ENCODE results near the gene CASP2. TPM values are rescaled to one million over a fixed set of nuclear protein-coding genes. Genes with fewer than 3 reads are reported as not detected.
"Not testable (repeated sequence)": the region's sequence is repeated elsewhere in the genome, so short reads cannot be mapped to it uniquely, and the experiment has no call there.

The CASP2 gene
- total and polyA plus RNA-seq, 2 of the 13 experiments (the other 11 are each of a cell fraction or from before 2014, with no cell fraction given), result 10.2 to 13.7 TPM

DNA sequence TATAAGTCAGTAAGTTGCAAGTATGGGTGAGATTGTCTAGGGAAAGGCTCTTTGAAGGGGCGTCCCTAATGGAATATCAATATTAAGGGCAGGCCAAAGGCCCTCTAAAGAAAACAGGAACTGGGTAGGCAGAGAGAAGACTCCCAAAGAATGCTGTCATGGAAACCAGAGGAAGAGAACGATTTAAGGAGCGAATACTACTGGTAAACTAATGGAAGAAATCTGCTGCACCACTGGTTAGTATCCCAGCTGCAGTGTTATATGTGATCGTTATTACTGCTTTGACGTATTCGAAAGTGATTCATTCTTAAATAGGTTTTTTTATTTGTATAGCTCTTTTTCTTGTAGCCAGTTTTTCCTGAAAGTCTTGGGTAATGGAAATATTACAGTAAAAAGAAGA is 1.3 kb downstream of the CASP2 start:
- H3K79me2 ChIP-seq (ENCODE audit: insufficient read depth, low read length), result peaks cover 26% of the 10 kb centered on the region
- intact Hi-C loops (cut with micrococcal nuclease; ENCODE audit: unreplicated experiment), result loop anchor here (1.0 kb wide), 1 partner anchor 16 kb away; no protein-coding TSS in a partner anchor
- POLR2A ChIA-PET, result interaction anchor here (1.1 kb wide), 1 partner anchor 26 kb away, joined by 4 read pairs; the partner anchor contains the start of gene GSTK1

DNA sequence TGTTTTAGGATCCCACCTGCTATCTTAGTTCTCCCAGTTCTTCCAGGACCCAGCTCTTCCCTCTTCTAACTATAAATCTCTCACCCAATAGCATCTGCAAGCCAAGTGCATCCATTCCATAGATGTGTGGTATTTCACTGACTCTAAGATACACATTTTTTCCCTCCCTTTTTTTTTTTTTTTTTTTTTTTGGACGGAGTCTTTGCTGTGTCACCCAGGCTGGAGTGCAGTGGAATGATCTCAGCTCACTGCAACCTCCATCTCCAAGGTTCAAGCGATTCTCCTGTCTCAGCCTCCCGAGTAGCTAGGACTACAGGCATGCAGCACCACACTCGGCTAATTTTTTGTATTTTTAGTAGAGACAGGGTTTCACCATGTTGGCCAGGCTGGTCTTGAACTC is 1.7 kb downstream of the CASP2 start:
- ChIA-PET POLR2A (interaction anchor here (1.1 kb wide), 1 partner anchor 27 kb away, joined by 4 read pairs; the partner anchor contains the start of gene GSTK1), CTCF (ENCODE audit: low intra/inter-chr PET ratio, low total read pairs) (interaction anchor here (3.1 kb wide), 1 partner anchor 49 kb away, joined by 7 read pairs; no protein-coding TSS in a partner anchor)
- BruUV-seq (replicated peaks); H2AFZ ChIP-seq (ENCODE audit: low read length); DNase-seq (ENCODE audit: low spot score); H3K9me3 ChIP-seq (ENCODE audit: low read length); ATAC-seq; H4K20me1 ChIP-seq (ENCODE audit: insufficient read depth, low read length); H3K27me3 ChIP-seq (ENCODE audit: control insufficient read depth in 1 of 2, insufficient read depth in 2 of 2, low read length in 2 of 2); H3K27ac ChIP-seq (ENCODE audit: extremely low read length, insufficient read depth, low read length); FAIRE-seq; in situ Hi-C loops (cut with HindIII; ENCODE audit: extremely low pct_ligation_motif_present, low pct_unique_long_range_greater_than_20kb): not testable (repeated sequence)
- Histone ChIP-seq H3K79me2 (ENCODE audit: insufficient read depth, low read length) (peaks cover 26% of the 10 kb centered on the region), H3K4me3 (replicated peaks in 1 of 3; ENCODE audit: insufficient read depth in 1 of 3, low read depth in 2 of 3, low read length in 3 of 3) (peak overlapping the region in 2 of 3 experiments; percentile 79 to 80; a peak in 2 of 6 replicates), H3K9ac (ENCODE audit: insufficient read depth, low read depth, low read length) (peak overlapping the region; percentile 83; the same call in 1 of the 2 replicates), H3K36me3 (replicated peaks in 1 of 2; ENCODE audit: control insufficient read depth in 1 of 2, insufficient read depth in 2 of 2, low read length in 2 of 2) (peaks cover 11 to 32% of the 10 kb centered on the region in 2 experiments), H3K4me1 (ENCODE audit: insufficient read depth, low read length) (peaks cover 52% of the 10 kb centered on the region), H3K4me2 (ENCODE audit: low read depth, low read length) (peak overlapping the region; percentile 96)
- intact Hi-C loops (cut with micrococcal nuclease; ENCODE audit: unreplicated experiment), result loop anchor here (1.0 kb wide), 1 partner anchor 15 kb away; no protein-coding TSS in a partner anchor
- 88% methylated on average over 4 of the region's 4 CpGs for WGBS (ENCODE audit: low lambda C conversion rate)

More for the DNA sequence above, 1.3 kb downstream of the CASP2 start:
- WGBS (ENCODE audit: low lambda C conversion rate), result 52% methylated on average over 6 of the region's 6 CpGs
- peak overlapping the region; percentile 96 for H3K4me2 ChIP-seq (ENCODE audit: low read depth, low read length)
- CTCF ChIA-PET (ENCODE audit: low intra/inter-chr PET ratio, low total read pairs), result interaction anchor here (3.1 kb wide), 1 partner anchor 49 kb away, joined by 7 read pairs; no protein-coding TSS in a partner anchor
- in situ Hi-C loops (cut with HindIII; ENCODE audit: extremely low pct_ligation_motif_present, low pct_unique_long_range_greater_than_20kb), result no loop called here
- H3K27ac ChIP-seq (ENCODE audit: extremely low read length, insufficient read depth, low read length), result peak overlapping the region; percentile 78
- H3K4me1 ChIP-seq (ENCODE audit: insufficient read depth, low read length), result peaks cover 52% of the 10 kb centered on the region
- BruUV-seq (replicated peaks), result no TSS peak
- H3K27me3 ChIP-seq (ENCODE audit: control insufficient read depth in 1 of 2, insufficient read depth in 2 of 2, low read length in 2 of 2), result no peaks in the 10 kb centered on the region; a peak in 1 of 5 replicates
- ATAC-seq, result no peak
- H4K20me1 ChIP-seq (ENCODE audit: insufficient read depth, low read length), result no peaks in the 10 kb centered on the region
- no peak overlapping the region for H2AFZ ChIP-seq (ENCODE audit: low read length)
- H3K4me3 ChIP-seq (replicated peaks in 1 of 3; ENCODE audit: insufficient read depth in 1 of 3, low read depth in 2 of 3, low read length in 3 of 3), result peak overlapping the region; percentile 72 to 80 (median 79); a peak in 5 of 6 replicates
- TF ChIP-seq NFE2 (CRISPR knock-in tag; IDR thresholded peaks at IDR 0.05), result no peak
- TF ChIP-seq NFE2L1 (CRISPR knock-in tag; IDR thresholded peaks at IDR 0.05; ENCODE audit: borderline replicate concordance), result no peak
- TF ChIP-seq, protein P1, sequence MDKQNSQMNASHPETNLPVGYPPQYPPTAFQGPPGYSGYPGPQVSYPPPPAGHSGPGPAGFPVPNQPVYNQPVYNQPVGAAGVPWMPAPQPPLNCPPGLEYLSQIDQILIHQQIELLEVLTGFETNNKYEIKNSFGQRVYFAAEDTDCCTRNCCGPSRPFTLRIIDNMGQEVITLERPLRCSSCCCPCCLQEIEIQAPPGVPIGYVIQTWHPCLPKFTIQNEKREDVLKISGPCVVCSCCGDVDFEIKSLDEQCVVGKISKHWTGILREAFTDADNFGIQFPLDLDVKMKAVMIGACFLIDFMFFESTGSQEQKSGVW (CRISPR knock-in tag; IDR thresholded peaks at IDR 0.05; ENCODE audit: borderline replicate concordance), result no peak
- no peak for TF ChIP-seq NCOA2 (CRISPR knock-in tag; IDR thresholded peaks at IDR 0.05)
- TF ChIP-seq SOX13 (IDR thresholded peaks at IDR 0.05), result no peak
- TF ChIP-seq SOX13 (CRISPR knock-in tag; conservative IDR thresholded peaks at IDR 0.05 in 1 of 2, IDR thresholded peaks at IDR 0.05 in 1 of 2), result no peak
- no peak for TF ChIP-seq ZNF605 (CRISPR knock-in tag; IDR thresholded peaks at IDR 0.05)
- no peak for TF ChIP-seq SNAI1 (CRISPR knock-in tag; IDR thresholded peaks at IDR 0.05; ENCODE audit: borderline replicate concordance)
- TF ChIP-seq, protein P2, sequence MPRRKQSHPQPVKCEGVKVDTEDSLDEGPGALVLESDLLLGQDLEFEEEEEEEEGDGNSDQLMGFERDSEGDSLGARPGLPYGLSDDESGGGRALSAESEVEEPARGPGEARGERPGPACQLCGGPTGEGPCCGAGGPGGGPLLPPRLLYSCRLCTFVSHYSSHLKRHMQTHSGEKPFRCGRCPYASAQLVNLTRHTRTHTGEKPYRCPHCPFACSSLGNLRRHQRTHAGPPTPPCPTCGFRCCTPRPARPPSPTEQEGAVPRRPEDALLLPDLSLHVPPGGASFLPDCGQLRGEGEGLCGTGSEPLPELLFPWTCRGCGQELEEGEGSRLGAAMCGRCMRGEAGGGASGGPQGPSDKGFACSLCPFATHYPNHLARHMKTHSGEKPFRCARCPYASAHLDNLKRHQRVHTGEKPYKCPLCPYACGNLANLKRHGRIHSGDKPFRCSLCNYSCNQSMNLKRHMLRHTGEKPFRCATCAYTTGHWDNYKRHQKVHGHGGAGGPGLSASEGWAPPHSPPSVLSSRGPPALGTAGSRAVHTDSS (CRISPR knock-in tag; conservative IDR thresholded peaks at IDR 0.05), result no peak
- no peak for TF ChIP-seq SALL1 (CRISPR knock-in tag; IDR thresholded peaks at IDR 0.05)
- no peak for TF ChIP-seq ZNF101 (CRISPR knock-in tag; IDR thresholded peaks at IDR 0.05; ENCODE audit: borderline replicate concordance, low read depth)
- TF ChIP-seq SNRNP70 (IDR thresholded peaks at IDR 0.05; ENCODE audit: low read depth, low read length), result no peak
- TF ChIP-seq RELA (CRISPR knock-in tag; IDR thresholded peaks at IDR 0.05), result no peak
- no peak for TF ChIP-seq RFX5 (IDR thresholded peaks at IDR 0.05; ENCODE audit: low read depth, low read length)
- TF ChIP-seq, protein P3, sequence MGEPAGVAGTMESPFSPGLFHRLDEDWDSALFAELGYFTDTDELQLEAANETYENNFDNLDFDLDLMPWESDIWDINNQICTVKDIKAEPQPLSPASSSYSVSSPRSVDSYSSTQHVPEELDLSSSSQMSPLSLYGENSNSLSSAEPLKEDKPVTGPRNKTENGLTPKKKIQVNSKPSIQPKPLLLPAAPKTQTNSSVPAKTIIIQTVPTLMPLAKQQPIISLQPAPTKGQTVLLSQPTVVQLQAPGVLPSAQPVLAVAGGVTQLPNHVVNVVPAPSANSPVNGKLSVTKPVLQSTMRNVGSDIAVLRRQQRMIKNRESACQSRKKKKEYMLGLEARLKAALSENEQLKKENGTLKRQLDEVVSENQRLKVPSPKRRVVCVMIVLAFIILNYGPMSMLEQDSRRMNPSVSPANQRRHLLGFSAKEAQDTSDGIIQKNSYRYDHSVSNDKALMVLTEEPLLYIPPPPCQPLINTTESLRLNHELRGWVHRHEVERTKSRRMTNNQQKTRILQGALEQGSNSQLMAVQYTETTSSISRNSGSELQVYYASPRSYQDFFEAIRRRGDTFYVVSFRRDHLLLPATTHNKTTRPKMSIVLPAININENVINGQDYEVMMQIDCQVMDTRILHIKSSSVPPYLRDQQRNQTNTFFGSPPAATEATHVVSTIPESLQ (CRISPR knock-in tag; conservative IDR thresholded peaks at IDR 0.05), result no peak
- no peak for TF ChIP-seq ZNF550 (CRISPR knock-in tag; IDR thresholded peaks at IDR 0.05; ENCODE audit: borderline replicate concordance)
- TF ChIP-seq, protein P4, sequence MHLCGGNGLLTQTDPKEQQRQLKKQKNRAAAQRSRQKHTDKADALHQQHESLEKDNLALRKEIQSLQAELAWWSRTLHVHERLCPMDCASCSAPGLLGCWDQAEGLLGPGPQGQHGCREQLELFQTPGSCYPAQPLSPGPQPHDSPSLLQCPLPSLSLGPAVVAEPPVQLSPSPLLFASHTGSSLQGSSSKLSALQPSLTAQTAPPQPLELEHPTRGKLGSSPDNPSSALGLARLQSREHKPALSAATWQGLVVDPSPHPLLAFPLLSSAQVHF (CRISPR knock-in tag; IDR thresholded peaks at IDR 0.05), result no peak
- TF ChIP-seq ZNF775 (CRISPR knock-in tag; IDR thresholded peaks at IDR 0.05; ENCODE audit: borderline replicate concordance), result no peak
- TF ChIP-seq ZNF776 (CRISPR knock-in tag; IDR thresholded peaks at IDR 0.05), result no peak
- DNase-seq (ENCODE audit: low spot score), result no peak
- H3K9ac ChIP-seq (ENCODE audit: insufficient read depth, low read depth, low read length), result peak overlapping the region; percentile 83; the same call in 1 of the 2 replicates
- no peak for FAIRE-seq
- H3K9me3 ChIP-seq (ENCODE audit: low read length), result no peaks in the 10 kb centered on the region
- H3K36me3 ChIP-seq (replicated peaks in 1 of 2; ENCODE audit: control insufficient read depth in 1 of 2, insufficient read depth in 2 of 2, low read length in 2 of 2), result peaks cover 9 to 27% of the 10 kb centered on the region in 2 experiments
